Fibroblast of lung (primary cell): ENCODE measurements around the gene DRD4. TPM values are rescaled to one million over a fixed set of nuclear protein-coding genes. Genes with fewer than 3 reads are reported as not detected.

Experiments used
- DNase-seq, 2 donors: peaks; one replicate each; pipeline versions ENCODE4 v3.0.0 to v3.0.0-alpha.2; 2010; ENCODE audit warnings: low read depth in 2 of 2
- H2AFZ ChIP-seq: 2 replicates; pipeline ENCODE4 v1.5.1; 2012; ENCODE audit warnings: low read length, control low read depth, inconsistent platforms
- H3K27ac ChIP-seq: 2 replicates; pipeline ENCODE4 v1.5.1; 2011; ENCODE audit warnings: low read length, control low read depth; ENCODE audit not compliant: insufficient read depth
- H3K27me3 ChIP-seq: 2 replicates; pipeline ENCODE4 v1.5.1; 2011; ENCODE audit warnings: mild to moderate bottlenecking, low read length; ENCODE audit not compliant: control insufficient read depth, insufficient read depth
- H3K36me3 ChIP-seq: 2 replicates; pipeline ENCODE4 v1.5.1; 2011; ENCODE audit warnings: low read length; ENCODE audit not compliant: control insufficient read depth, insufficient read depth
- H3K4me1 ChIP-seq: 2 replicates; pipeline ENCODE4 v1.5.1; 2011; ENCODE audit warnings: low read length; ENCODE audit not compliant: control insufficient read depth, insufficient read depth; ENCODE audit errors: extremely low read depth
- H3K4me2 ChIP-seq: 2 replicates; pipeline ENCODE4 v1.5.1; 2011; ENCODE audit warnings: low read length, control low read depth; ENCODE audit not compliant: insufficient read depth; ENCODE audit errors: extremely low read depth
- H3K4me3 ChIP-seq, 4 experiments: fragments of 200-600 bp in 1 of 4; sonication (generic) in 1 of 4; replicated peaks in 1 of 4; 2 replicates each; pipeline ENCODE4 v1.5.1; 2011 to 2016; ENCODE audit warnings: low read length in 4 of 4, low read depth in 3 of 4, mild to moderate bottlenecking in 3 of 4, control low read depth in 2 of 4, inconsistent platforms in 1 of 4, mixed read lengths in 1 of 4; ENCODE audit not compliant: insufficient read depth in 1 of 4; ENCODE audit errors: control extremely low read depth in 1 of 4
- H3K79me2 ChIP-seq: 2 replicates; pipeline ENCODE4 v1.5.1; 2012; ENCODE audit warnings: mild to moderate bottlenecking, low read length, inconsistent platforms; ENCODE audit not compliant: control insufficient read depth, insufficient read depth
- H3K9ac ChIP-seq: 2 replicates; pipeline ENCODE4 v1.5.1; 2011; ENCODE audit warnings: mild to moderate bottlenecking, low read length, control low read depth; ENCODE audit not compliant: insufficient read depth
- H3K9me3 ChIP-seq: 2 replicates; pipeline ENCODE4 v1.5.1; 2012; ENCODE audit warnings: low read depth, low read length; ENCODE audit not compliant: control insufficient read depth, insufficient read depth
- H4K20me1 ChIP-seq: 2 replicates; pipeline ENCODE4 v1.5.1; 2011; ENCODE audit warnings: low read length; ENCODE audit not compliant: control insufficient read depth, insufficient read depth; ENCODE audit errors: extremely low read depth
- EZH2 ChIP-seq: IDR thresholded peaks from 2 replicates; pipeline ENCODE4 v1.5.1; 2012; ENCODE audit warnings: low read length, control low read depth, mild to moderate bottlenecking; ENCODE audit errors: missing control alignments
- polyA plus RNA-seq, 2 donors: library from polyadenylated mRNA; depleted of rRNA in 1 of 2; stranded (reverse) in 1 of 2; unstranded in 1 of 2; fragments of >200 nt; gene quantifications; 2 replicates each; pipeline ENCODE4 v1.2.1, GENCODE V29; 2011 to 2012; ENCODE audit warnings: missing spikeins in 1 of 2
- total RNA-seq: library from RNA; depleted of rRNA; stranded (reverse); fragments of >200 nt; gene quantifications from 2 replicates; pipeline ENCODE4 v1.2.1, GENCODE V29; 2014
- TF ChIP-seq, protein P1 (sequence below), 2 donors: IDR thresholded peaks in 1 of 2; conservative IDR thresholded peaks in 1 of 2; 1 replicate in 1 of 2; 2 replicates in 1 of 2; pipeline ENCODE4 v1.5.1; 2011 to 2012; ENCODE audit warnings: low read length in 2 of 2, control low read depth in 1 of 2, inconsistent platforms in 1 of 2, low read depth in 1 of 2, mild to moderate bottlenecking in 1 of 2

Gene DRD4
- total and polyA plus RNA-seq, 2 donors (not counting 1 experiment from before 2014, with no cell fraction given), result 0.17 TPM; not detected in 1

DNA sequence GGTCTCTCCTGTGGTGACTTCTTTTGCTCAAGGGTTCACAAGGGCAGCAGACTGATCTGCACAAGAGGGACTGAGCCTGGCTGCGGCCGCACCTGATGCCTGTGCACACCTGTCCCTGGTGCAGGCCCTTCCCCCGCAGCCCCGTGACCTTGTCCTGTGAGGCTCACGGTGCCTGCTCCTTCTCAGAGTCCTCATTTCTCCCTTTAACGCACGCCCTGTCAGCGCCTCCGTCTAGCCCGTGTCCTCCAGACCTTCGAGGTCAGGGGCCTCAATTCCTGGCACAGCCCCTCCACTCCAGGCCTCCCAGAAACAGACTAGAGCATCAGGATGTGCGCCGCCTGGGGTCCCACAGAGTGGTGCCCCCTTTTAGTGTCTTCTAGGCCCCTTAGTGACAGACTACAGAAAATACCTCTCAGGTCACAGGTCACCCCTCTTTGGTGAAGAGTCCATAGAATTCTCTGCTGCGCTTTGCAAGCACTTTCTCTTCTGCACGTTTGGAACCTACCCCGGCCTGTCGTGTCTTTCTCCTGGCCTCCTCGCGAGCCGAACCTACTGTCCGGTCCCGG lies 1.0 kb upstream of the DRD4 start:
- DNase-seq, result no peak

DNA sequence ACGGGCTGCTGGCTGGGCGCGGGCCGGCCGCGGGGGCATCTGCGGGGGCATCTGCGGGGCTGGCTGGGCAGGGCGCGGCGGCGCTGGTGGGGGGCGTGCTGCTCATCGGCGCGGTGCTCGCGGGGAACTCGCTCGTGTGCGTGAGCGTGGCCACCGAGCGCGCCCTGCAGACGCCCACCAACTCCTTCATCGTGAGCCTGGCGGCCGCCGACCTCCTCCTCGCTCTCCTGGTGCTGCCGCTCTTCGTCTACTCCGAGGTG lies 194 bp downstream of the DRD4 start:
- Histone ChIP-seq H3K4me3 (peak overlapping the region in 1 of 4 experiments; percentile 20), H3K4me2 (no peak overlapping the region), H4K20me1 (no peaks in the 10 kb centered on the region)

More for the DNA sequence above, 1.0 kb upstream of the DRD4 start:
- Histone ChIP-seq H3K27ac (no peak overlapping the region), H4K20me1 (no peaks in the 10 kb centered on the region), H3K4me2 (no peak overlapping the region), H2AFZ (no peak overlapping the region), H3K79me2 (no peaks in the 10 kb centered on the region), H3K9me3 (no peaks in the 10 kb centered on the region), H3K4me1 (no peaks in the 10 kb centered on the region), H3K4me3 (no peak overlapping the region), H3K36me3 (peaks cover 1% of the 10 kb centered on the region), H3K27me3 (peaks cover 5% of the 10 kb centered on the region), H3K9ac (no peak overlapping the region)
- TF ChIP-seq, protein P1, sequence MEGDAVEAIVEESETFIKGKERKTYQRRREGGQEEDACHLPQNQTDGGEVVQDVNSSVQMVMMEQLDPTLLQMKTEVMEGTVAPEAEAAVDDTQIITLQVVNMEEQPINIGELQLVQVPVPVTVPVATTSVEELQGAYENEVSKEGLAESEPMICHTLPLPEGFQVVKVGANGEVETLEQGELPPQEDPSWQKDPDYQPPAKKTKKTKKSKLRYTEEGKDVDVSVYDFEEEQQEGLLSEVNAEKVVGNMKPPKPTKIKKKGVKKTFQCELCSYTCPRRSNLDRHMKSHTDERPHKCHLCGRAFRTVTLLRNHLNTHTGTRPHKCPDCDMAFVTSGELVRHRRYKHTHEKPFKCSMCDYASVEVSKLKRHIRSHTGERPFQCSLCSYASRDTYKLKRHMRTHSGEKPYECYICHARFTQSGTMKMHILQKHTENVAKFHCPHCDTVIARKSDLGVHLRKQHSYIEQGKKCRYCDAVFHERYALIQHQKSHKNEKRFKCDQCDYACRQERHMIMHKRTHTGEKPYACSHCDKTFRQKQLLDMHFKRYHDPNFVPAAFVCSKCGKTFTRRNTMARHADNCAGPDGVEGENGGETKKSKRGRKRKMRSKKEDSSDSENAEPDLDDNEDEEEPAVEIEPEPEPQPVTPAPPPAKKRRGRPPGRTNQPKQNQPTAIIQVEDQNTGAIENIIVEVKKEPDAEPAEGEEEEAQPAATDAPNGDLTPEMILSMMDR (conservative IDR thresholded peaks at IDR 0.05 in 1 of 2, IDR thresholded peaks at IDR 0.05 in 1 of 2; ENCODE audit: low read depth in 1 of 2, low read length in 2 of 2), result no peak
- no peak for TF ChIP-seq EZH2

DNA sequence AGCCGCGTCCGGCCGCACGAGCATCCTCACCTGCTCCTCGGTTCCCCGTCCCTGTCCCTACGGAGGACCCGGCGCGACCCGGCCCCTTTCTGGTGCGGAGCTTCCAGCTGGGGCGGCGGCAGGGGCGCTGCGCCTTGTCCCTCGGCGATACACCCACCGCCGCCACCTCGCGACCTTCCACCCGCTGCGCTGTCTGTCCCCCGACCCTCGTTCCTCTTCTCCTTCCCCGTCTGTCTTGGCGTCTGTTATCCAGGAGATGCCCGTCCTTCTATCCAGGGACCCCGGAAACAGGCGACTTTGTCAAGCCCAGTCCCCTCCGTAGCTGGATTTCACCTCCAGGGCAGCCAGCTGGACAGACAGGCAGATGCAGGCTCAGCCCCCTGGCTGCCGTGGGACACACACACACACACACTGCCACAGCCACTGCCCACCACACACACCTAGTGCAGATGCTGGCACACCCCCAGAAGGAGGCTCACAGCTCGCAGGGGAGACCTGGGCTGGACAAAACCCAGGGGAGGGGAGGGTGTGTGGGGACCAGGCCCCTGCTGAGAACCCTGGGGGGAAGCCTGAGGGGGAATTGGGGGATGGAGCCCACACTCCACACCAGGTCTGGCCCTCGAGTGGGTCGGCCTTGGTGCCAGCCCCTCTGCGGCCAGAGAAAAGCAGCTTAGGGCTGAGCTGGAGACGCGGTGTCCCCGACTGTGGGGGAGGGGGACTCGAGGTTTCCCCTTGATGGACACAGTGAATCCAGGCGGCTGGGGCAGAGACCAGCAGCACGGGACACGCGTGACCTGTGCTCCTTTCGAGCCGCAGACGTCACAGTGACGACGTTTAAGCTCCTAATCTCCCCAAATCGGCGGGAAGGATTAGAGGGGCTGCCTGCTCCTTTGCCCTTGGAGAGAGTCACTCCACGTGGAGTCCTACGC lies 788 bp downstream of the DRD4 start:
- Histone ChIP-seq H3K27me3 (peaks cover 5% of the 10 kb centered on the region), H3K4me3 (peak overlapping the region in 1 of 4 experiments; percentile 20), H3K4me2 (no peak overlapping the region), H2AFZ (no peak overlapping the region), H3K9ac (no peak overlapping the region), H3K9me3 (no peaks in the 10 kb centered on the region), H3K36me3 (peaks cover 4% of the 10 kb centered on the region), H3K27ac (no peak overlapping the region), H3K79me2 (no peaks in the 10 kb centered on the region), H4K20me1 (no peaks in the 10 kb centered on the region), H3K4me1 (no peaks in the 10 kb centered on the region)
- DNase-seq, result no peak
- TF ChIP-seq, protein P1 (conservative IDR thresholded peaks at IDR 0.05 in 1 of 2, IDR thresholded peaks at IDR 0.05 in 1 of 2; ENCODE audit: low read depth in 1 of 2, low read length in 2 of 2), result no peak
- TF ChIP-seq EZH2, result peak; percentile 92

More for the DNA sequence above, 194 bp downstream of the DRD4 start:
- TF ChIP-seq, protein P1 (conservative IDR thresholded peaks at IDR 0.05 in 1 of 2, IDR thresholded peaks at IDR 0.05 in 1 of 2; ENCODE audit: low read depth in 1 of 2, low read length in 2 of 2), result no peak
- TF ChIP-seq EZH2, result no peak
- H3K9me3 ChIP-seq, result no peaks in the 10 kb centered on the region
- no peaks in the 10 kb centered on the region for H3K4me1 ChIP-seq
- peaks cover 5% of the 10 kb centered on the region for H3K27me3 ChIP-seq
- peaks cover 1% of the 10 kb centered on the region for H3K36me3 ChIP-seq
- no peaks in the 10 kb centered on the region for H3K79me2 ChIP-seq
- H3K27ac ChIP-seq, result no peak overlapping the region
- H2AFZ ChIP-seq, result no peak overlapping the region
- H3K9ac ChIP-seq, result no peak overlapping the region
- no peak for DNase-seq
